ENCODE data around the gene FERMT3. TPM values are rescaled to one million over a fixed set of nuclear protein-coding genes. Genes with fewer than 3 reads are reported as not detected.
A peak's percentile ranks its signal among the peaks of the same experiment; 100 is the strongest.

Gene FERMT3
- total and polyA plus RNA-seq, 2 of the 13 experiments (the other 11 are each of a cell fraction or from before 2014, with no cell fraction given), result 0.29 TPM; not detected in 1

DNA sequence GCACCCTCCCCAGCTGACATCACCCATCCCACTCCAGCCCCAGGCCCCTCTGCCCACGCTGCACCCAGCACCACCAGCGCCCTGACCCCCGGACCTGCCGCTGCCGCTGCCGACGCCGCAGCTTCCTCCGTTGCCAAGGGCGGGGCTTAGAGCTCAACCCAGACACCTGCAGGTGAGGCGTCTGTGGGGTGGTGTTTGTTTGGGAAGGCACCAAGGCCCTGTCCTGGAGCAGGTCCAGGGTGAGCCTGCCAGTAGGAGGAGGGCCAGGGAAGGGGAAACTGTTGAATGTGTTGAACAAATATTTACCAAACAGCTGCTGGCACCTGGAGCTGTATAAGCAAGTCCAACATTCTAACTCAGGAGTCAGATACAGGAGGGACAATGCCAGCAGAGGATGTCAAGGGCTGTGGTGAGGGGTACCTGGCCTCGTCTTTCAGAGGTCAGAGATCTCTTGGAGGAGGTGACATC is 31.0 kb downstream of the FERMT3 start (continued):
- TF ChIP-seq ZNF138 (CRISPR knock-in tag; IDR thresholded peaks at IDR 0.05; ENCODE audit: low read depth) (no peak), STAG1 (CRISPR knock-in tag; IDR thresholded peaks at IDR 0.05) (no peak), MXI1 (IDR thresholded peaks at IDR 0.05; ENCODE audit: borderline replicate concordance, low read depth, low read length) (peak; percentile 81; the same call in 1 of the 3 replicates), SMAD3 (CRISPR knock-in tag; IDR thresholded peaks at IDR 0.05) (0 out of 2 replicates have a peak, but pooled peaks have one; percentile 57), POGZ (CRISPR knock-in tag; IDR thresholded peaks at IDR 0.05) (no peak), TEAD2 (CRISPR knock-in tag; IDR thresholded peaks at IDR 0.05) (no peak), DPF2 (CRISPR knock-in tag; IDR thresholded peaks at IDR 0.05; ENCODE audit: borderline replicate concordance, low read depth) (no peak), MIER2 (CRISPR knock-in tag; IDR thresholded peaks at IDR 0.05) (no peak; the same call in 1 of the 2 replicates), TBX3 (IDR thresholded peaks at IDR 0.05; ENCODE audit: borderline replicate concordance) (peak; percentile 83; the same call in 1 of the 2 replicates), ZNF570 (CRISPR knock-in tag; IDR thresholded peaks at IDR 0.05; ENCODE audit: borderline replicate concordance) (no peak), ZNF431 (CRISPR knock-in tag; IDR thresholded peaks at IDR 0.05; ENCODE audit: borderline replicate concordance, low read depth) (no peak; the same call in 1 of the 2 replicates), BCL6 (CRISPR knock-in tag; IDR thresholded peaks at IDR 0.05) (peak; percentile 63), ZNF501 (CRISPR knock-in tag; IDR thresholded peaks at IDR 0.05) (peak; percentile 30; the same call in 1 of the 2 replicates), NFRKB (IDR thresholded peaks at IDR 0.05) (no peak), ZNF160 (CRISPR knock-in tag; IDR thresholded peaks at IDR 0.05) (no peak), NFATC3 (CRISPR knock-in tag; IDR thresholded peaks at IDR 0.05) (no peak), IRX3 (CRISPR knock-in tag; IDR thresholded peaks at IDR 0.05; ENCODE audit: borderline replicate concordance, low read depth) (no peak), ZNF354B (CRISPR knock-in tag; IDR thresholded peaks at IDR 0.05) (no peak), YY1 (IDR thresholded peaks at IDR 0.05; ENCODE audit: insufficient read depth, insufficient replicate concordance, low read depth, low read length) (no peak), NPAS2 (CRISPR knock-in tag; IDR thresholded peaks at IDR 0.05; ENCODE audit: borderline replicate concordance) (no peak), FOXA1 (IDR thresholded peaks at IDR 0.05) (peak; percentile 51; the same call in 1 of the 2 replicates), FOXA1 (CRISPR knock-in tag; IDR thresholded peaks at IDR 0.05) (peak; percentile 71), ZNF775 (CRISPR knock-in tag; IDR thresholded peaks at IDR 0.05; ENCODE audit: borderline replicate concordance) (no peak), ZNF776 (CRISPR knock-in tag; IDR thresholded peaks at IDR 0.05) (no peak), ZFP1 (CRISPR knock-in tag; IDR thresholded peaks at IDR 0.05) (no peak)
- TF ChIP-seq, protein P1, sequence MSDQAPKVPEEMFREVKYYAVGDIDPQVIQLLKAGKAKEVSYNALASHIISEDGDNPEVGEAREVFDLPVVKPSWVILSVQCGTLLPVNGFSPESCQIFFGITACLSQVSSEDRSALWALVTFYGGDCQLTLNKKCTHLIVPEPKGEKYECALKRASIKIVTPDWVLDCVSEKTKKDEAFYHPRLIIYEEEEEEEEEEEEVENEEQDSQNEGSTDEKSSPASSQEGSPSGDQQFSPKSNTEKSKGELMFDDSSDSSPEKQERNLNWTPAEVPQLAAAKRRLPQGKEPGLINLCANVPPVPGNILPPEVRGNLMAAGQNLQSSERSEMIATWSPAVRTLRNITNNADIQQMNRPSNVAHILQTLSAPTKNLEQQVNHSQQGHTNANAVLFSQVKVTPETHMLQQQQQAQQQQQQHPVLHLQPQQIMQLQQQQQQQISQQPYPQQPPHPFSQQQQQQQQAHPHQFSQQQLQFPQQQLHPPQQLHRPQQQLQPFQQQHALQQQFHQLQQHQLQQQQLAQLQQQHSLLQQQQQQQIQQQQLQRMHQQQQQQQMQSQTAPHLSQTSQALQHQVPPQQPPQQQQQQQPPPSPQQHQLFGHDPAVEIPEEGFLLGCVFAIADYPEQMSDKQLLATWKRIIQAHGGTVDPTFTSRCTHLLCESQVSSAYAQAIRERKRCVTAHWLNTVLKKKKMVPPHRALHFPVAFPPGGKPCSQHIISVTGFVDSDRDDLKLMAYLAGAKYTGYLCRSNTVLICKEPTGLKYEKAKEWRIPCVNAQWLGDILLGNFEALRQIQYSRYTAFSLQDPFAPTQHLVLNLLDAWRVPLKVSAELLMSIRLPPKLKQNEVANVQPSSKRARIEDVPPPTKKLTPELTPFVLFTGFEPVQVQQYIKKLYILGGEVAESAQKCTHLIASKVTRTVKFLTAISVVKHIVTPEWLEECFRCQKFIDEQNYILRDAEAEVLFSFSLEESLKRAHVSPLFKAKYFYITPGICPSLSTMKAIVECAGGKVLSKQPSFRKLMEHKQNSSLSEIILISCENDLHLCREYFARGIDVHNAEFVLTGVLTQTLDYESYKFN (CRISPR knock-in tag; conservative IDR thresholded peaks at IDR 0.05), result peak; percentile 88
- TF ChIP-seq, protein P2, sequence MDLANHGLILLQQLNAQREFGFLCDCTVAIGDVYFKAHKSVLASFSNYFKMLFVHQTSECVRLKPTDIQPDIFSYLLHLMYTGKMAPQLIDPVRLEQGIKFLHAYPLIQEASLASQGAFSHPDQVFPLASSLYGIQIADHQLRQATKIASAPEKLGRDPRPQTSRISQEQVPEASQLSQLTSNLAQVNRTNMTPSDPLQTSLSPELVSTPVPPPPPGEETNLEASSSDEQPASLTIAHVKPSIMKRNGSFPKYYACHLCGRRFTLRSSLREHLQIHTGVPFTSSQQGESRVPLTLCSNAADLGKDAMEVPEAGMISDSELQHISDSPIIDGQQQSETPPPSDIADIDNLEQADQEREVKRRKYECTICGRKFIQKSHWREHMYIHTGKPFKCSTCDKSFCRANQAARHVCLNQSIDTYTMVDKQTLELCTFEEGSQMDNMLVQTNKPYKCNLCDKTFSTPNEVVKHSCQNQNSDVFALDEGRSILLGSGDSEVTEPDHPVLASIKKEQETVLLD (CRISPR knock-in tag; IDR thresholded peaks at IDR 0.05; ENCODE audit: low read depth), result peak; percentile 62
- TF ChIP-seq, protein P3, sequence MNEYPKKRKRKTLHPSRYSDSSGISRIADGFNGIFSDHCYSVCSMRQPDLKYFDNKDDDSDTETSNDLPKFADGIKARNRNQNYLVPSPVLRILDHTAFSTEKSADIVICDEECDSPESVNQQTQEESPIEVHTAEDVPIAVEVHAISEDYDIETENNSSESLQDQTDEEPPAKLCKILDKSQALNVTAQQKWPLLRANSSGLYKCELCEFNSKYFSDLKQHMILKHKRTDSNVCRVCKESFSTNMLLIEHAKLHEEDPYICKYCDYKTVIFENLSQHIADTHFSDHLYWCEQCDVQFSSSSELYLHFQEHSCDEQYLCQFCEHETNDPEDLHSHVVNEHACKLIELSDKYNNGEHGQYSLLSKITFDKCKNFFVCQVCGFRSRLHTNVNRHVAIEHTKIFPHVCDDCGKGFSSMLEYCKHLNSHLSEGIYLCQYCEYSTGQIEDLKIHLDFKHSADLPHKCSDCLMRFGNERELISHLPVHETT (CRISPR knock-in tag; conservative IDR thresholded peaks at IDR 0.05), result no peak
